ENCODE data around the gene MAGI1. TPM values are rescaled to one million over a fixed set of nuclear protein-coding genes. Genes with fewer than 3 reads are reported as not detected.
"Not testable (repeated sequence)": the region's sequence is repeated elsewhere in the genome, so short reads cannot be mapped to it uniquely, and the experiment has no call there.

The MAGI1 gene
- polyA plus RNA-seq, 2 donors, result 6.0 to 10.6 TPM

DNA sequence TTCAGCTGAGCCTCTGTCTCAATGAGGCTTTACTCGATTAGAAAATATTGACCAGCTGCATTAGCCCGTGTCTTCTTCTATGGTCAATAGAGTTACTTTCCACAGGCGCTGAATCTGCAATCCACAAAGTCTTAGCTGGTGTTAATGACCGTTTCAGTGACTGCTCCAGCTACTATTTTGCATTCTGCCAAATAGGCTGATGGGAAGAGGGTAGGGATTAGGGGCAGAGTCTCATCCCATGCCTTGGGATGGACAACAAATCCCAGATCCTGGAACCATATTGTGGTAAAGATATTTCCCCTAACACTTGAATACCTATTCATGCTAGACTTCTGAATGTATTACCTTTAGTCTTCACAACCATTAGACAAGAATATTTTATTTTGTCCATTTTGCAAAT, 29.5 kb upstream of the MAGI1 start:
- no peaks in the 10 kb centered on the region for H3K36me3 ChIP-seq (ENCODE audit: control insufficient read depth in 2 of 2, insufficient read depth in 2 of 2, low read length in 1 of 2)
- H3K4me1 ChIP-seq (ENCODE audit: control insufficient read depth in 2 of 2, insufficient read depth in 2 of 2, low read length in 1 of 2), result no peaks in the 10 kb centered on the region
- H3K9me3 ChIP-seq (ENCODE audit: control insufficient read depth in 2 of 2, insufficient read depth in 1 of 2, low read depth in 1 of 2, low read length in 1 of 2), result peaks cover 0 to 2% of the 10 kb centered on the region in 2 donors
- no peak overlapping the region for H3K27ac ChIP-seq (ENCODE audit: low read depth in 2 of 2, low read length in 1 of 2)
- no peak overlapping the region for H3K4me3 ChIP-seq (ENCODE audit: low read depth in 1 of 2, low read length in 2 of 2)
- H3K27me3 ChIP-seq (ENCODE audit: control insufficient read depth in 1 of 2, insufficient read depth in 2 of 2, low read length in 2 of 2), result no peaks in the 10 kb centered on the region
- WGBS, 2 donors, result 87 to 90% methylated on average over 4 of the region's 4 CpGs

DNA sequence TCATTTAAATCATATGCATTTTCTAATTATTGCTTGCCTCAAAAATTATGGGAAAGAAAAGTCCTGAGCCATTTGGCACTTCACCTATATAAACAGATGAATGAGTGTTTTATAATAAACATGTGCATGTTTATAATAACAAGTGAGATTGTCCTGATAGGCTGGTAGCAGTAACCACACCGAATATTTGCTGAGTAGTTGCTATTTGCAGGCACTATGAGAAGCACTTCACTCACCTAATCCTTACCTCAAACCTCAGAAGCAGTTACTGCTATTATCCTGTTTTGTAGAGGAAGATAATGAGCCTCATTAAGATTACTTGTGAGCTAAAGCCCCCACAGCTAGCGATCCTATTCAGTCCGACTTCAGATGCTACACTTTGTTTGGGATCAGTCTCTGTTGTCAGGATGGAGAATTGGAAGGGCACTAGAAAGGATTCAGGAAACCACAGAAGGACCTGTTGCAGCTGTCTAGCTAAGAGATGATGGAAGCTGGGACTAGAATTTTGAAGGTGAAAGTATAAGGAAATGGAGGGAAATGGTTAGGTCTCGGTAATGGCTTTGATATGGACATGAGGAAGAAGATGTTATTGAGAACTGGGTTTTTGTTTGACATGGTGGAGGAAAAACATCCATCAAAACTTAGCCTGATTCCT, 28.4 kb upstream of the MAGI1 start:
- Histone ChIP-seq H3K27ac (ENCODE audit: low read depth in 2 of 2, low read length in 1 of 2) (no peak overlapping the region), H3K4me1 (ENCODE audit: control insufficient read depth in 2 of 2, insufficient read depth in 2 of 2, low read length in 1 of 2) (no peaks in the 10 kb centered on the region), H3K36me3 (ENCODE audit: control insufficient read depth in 2 of 2, insufficient read depth in 2 of 2, low read length in 1 of 2) (no peaks in the 10 kb centered on the region), H3K9me3 (ENCODE audit: control insufficient read depth in 2 of 2, insufficient read depth in 1 of 2, low read depth in 1 of 2, low read length in 1 of 2) (peaks cover 0 to 2% of the 10 kb centered on the region in 2 donors), H3K27me3 (ENCODE audit: control insufficient read depth in 1 of 2, insufficient read depth in 2 of 2, low read length in 2 of 2) (no peaks in the 10 kb centered on the region), H3K4me3 (ENCODE audit: low read depth in 1 of 2, low read length in 2 of 2) (no peak overlapping the region)
- WGBS, 2 donors, result 69 to 75% methylated on average over 4 of the region's 4 CpGs

DNA sequence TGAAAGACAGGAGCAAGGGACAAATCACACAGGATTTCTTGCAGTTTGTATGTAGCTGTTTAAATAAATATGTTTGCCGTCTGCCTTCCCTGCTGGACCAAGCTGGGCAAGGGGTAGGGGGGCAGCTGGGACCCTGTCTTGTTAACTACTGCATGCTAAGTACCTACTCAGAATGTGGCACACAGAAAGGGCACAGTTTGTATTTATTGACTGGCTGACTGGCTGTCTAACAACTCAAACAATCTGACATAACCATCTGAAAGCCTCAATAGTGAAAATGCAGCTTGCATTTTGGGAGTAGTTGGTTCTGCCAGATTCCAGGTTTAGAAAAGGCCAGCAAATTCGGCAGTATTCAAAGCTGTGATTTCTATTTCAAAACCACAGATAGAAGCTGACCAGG, 16.6 kb upstream of the MAGI1 start:
- no peaks in the 10 kb centered on the region for H3K27me3 ChIP-seq (ENCODE audit: control insufficient read depth in 1 of 2, insufficient read depth in 2 of 2, low read length in 2 of 2)

DNA sequence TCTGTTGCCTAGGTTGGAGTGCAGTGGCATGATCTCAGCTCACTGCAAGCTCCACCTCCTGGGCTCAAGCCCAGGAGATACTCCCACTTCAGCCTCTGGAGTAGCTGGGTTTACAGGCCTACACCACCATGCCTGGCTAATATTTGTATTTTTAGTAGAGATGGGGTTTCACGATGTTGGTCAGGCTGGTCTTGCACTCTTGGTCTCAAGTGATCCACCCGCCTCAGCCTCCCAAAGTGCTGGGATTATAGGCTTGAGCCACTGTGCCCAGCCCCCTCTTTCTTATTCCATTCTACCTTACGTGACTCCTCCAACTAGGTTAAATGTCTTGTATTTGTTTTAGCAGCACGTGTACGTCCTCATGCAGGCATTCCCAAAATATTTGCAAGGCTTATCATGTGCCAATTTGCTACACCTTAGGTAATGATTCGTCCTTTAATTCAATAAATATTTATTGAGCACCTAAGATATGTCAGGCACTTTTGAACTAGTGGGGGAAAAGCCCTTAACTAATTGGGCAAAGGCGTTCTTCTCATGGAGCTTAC, 14.9 kb upstream of the MAGI1 start:
- H3K4me3 ChIP-seq (ENCODE audit: low read depth in 1 of 2, low read length in 2 of 2), result no peak overlapping the region
- H3K9me3 ChIP-seq (ENCODE audit: control insufficient read depth in 2 of 2, insufficient read depth in 1 of 2, low read depth in 1 of 2, low read length in 1 of 2), result no peaks in the 10 kb centered on the region
- H3K36me3 ChIP-seq (ENCODE audit: control insufficient read depth in 2 of 2, insufficient read depth in 2 of 2, low read length in 1 of 2), result no peaks in the 10 kb centered on the region
- no peaks in the 10 kb centered on the region for H3K27me3 ChIP-seq (ENCODE audit: control insufficient read depth in 1 of 2, insufficient read depth in 2 of 2, low read length in 2 of 2)
- 48 to 65% methylated on average over 7 of the region's 7 CpGs for WGBS, 2 donors
- H3K27ac ChIP-seq (ENCODE audit: low read depth in 2 of 2, low read length in 1 of 2), result no peak overlapping the region
- H3K4me1 ChIP-seq (ENCODE audit: control insufficient read depth in 2 of 2, insufficient read depth in 2 of 2, low read length in 1 of 2), result no peaks in the 10 kb centered on the region

More for the DNA sequence above, 16.6 kb upstream of the MAGI1 start:
- no peaks in the 10 kb centered on the region for H3K36me3 ChIP-seq (ENCODE audit: control insufficient read depth in 2 of 2, insufficient read depth in 2 of 2, low read length in 1 of 2)
- no peaks in the 10 kb centered on the region for H3K9me3 ChIP-seq (ENCODE audit: control insufficient read depth in 2 of 2, insufficient read depth in 1 of 2, low read depth in 1 of 2, low read length in 1 of 2)
- no peaks in the 10 kb centered on the region for H3K4me1 ChIP-seq (ENCODE audit: control insufficient read depth in 2 of 2, insufficient read depth in 2 of 2, low read length in 1 of 2)
- no peak overlapping the region for H3K27ac ChIP-seq (ENCODE audit: low read depth in 2 of 2, low read length in 1 of 2)
- no peak overlapping the region for H3K4me3 ChIP-seq (ENCODE audit: low read depth in 1 of 2, low read length in 2 of 2)
- WGBS, 2 donors, result 78 to 79% methylated on average over 2 of the region's 2 CpGs

DNA sequence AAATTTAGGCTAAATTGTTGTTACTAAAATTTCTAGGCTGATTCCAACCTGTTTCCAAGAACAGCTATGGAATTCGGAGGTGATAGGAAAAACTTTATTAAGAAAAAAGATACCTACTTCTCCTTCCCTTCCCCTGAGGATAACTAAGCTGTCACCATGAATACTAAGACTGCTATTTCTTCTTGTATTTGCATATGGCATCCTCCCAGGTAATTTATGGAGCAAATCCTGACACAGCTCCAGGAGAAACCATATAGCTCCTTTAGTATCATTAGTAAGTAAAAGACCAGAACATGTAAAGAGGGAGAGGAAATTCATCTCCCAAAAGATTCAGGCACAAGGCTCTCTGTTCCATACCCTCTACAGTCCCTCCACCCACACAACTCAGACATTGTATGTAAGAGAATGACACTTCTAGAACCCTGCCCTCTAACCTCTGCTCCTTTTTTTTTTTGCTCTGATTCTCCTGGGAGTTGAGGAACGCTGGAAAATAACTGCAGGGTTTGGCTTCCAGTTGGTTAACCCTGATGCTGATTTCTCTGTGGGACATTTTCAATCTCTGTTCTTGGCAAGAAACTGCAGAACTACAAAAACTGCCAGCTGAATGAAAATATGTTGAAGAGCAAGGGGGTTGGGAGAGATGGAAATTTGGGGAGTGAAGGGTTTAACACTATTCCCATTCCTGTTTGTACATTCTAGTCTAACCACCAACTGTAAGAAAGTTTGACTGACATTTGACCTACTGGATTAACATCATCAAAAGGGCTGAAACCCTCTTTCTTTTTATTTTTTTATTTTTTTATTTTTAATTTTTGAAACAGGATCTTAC, 14.2 kb upstream of the MAGI1 start:
- Histone ChIP-seq H3K4me1 (ENCODE audit: control insufficient read depth in 2 of 2, insufficient read depth in 2 of 2, low read length in 1 of 2) (no peaks in the 10 kb centered on the region), H3K27me3 (ENCODE audit: control insufficient read depth in 1 of 2, insufficient read depth in 2 of 2, low read length in 2 of 2) (no peaks in the 10 kb centered on the region), H3K9me3 (ENCODE audit: control insufficient read depth in 2 of 2, insufficient read depth in 1 of 2, low read depth in 1 of 2, low read length in 1 of 2) (no peaks in the 10 kb centered on the region), H3K4me3 (ENCODE audit: low read depth in 1 of 2, low read length in 2 of 2) (no peak overlapping the region), H3K27ac (ENCODE audit: low read depth in 2 of 2, low read length in 1 of 2) (no peak overlapping the region), H3K36me3 (ENCODE audit: control insufficient read depth in 2 of 2, insufficient read depth in 2 of 2, low read length in 1 of 2) (no peaks in the 10 kb centered on the region)
- 54 to 57% methylated on average over 2 of the region's 2 CpGs for WGBS, 2 donors

DNA sequence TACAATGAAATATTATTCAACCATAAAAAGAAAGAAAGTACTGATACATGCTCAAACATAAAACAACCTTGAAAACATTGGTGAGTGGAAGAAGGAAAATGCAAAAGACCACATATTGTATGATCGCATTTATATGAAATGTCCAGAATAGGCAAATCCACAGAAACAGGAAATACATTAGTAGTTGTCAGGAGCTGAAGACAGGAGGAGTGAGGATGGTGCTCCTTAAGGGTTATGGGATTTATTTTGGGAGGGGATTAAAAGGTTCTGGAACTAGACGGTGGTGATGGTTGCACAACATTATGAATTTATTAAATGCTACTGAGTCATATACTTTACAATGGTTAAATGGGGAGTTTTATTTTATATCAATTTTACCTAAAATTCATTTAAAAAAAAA, 12.1 kb upstream of the MAGI1 start:
- Histone ChIP-seq H3K4me1 (ENCODE audit: control insufficient read depth in 2 of 2, insufficient read depth in 2 of 2, low read length in 1 of 2) (no peaks in the 10 kb centered on the region), H3K27me3 (ENCODE audit: control insufficient read depth in 1 of 2, insufficient read depth in 2 of 2, low read length in 2 of 2) (no peaks in the 10 kb centered on the region), H3K27ac (ENCODE audit: low read depth in 2 of 2, low read length in 1 of 2) (no peak overlapping the region), H3K9me3 (ENCODE audit: control insufficient read depth in 2 of 2, insufficient read depth in 1 of 2, low read depth in 1 of 2, low read length in 1 of 2) (no peaks in the 10 kb centered on the region), H3K4me3 (ENCODE audit: low read depth in 1 of 2, low read length in 2 of 2) (no peak overlapping the region), H3K36me3 (ENCODE audit: control insufficient read depth in 2 of 2, insufficient read depth in 2 of 2, low read length in 1 of 2) (no peaks in the 10 kb centered on the region)
- 80 to 94% methylated on average over 2 of the region's 2 CpGs for WGBS, 2 donors

DNA sequence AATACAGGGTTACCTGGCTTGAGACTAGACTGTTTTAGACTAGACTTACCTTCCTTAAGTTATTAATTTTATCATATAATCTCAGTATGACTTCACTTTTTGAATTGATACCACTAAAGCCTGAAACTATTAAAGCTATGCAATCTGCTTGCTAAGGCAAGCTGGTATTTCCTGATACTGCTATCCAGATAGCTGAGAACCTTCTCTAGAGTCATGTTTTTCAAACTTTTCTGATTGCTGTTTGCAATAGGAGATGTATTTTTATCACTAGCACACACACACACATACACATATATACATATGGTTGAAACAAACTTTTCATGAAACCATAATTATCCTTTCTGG, 9.3 kb upstream of the MAGI1 start:
- Histone ChIP-seq H3K27me3 (ENCODE audit: control insufficient read depth in 1 of 2, insufficient read depth in 2 of 2, low read length in 2 of 2) (no peaks in the 10 kb centered on the region), H3K4me1 (ENCODE audit: control insufficient read depth in 2 of 2, insufficient read depth in 2 of 2, low read length in 1 of 2) (no peaks in the 10 kb centered on the region), H3K27ac (ENCODE audit: low read depth in 2 of 2, low read length in 1 of 2) (no peak overlapping the region), H3K9me3 (ENCODE audit: control insufficient read depth in 2 of 2, insufficient read depth in 1 of 2, low read depth in 1 of 2, low read length in 1 of 2) (no peaks in the 10 kb centered on the region), H3K4me3 (ENCODE audit: low read depth in 1 of 2, low read length in 2 of 2) (no peak overlapping the region), H3K36me3 (ENCODE audit: control insufficient read depth in 2 of 2, insufficient read depth in 2 of 2, low read length in 1 of 2) (no peaks in the 10 kb centered on the region)

DNA sequence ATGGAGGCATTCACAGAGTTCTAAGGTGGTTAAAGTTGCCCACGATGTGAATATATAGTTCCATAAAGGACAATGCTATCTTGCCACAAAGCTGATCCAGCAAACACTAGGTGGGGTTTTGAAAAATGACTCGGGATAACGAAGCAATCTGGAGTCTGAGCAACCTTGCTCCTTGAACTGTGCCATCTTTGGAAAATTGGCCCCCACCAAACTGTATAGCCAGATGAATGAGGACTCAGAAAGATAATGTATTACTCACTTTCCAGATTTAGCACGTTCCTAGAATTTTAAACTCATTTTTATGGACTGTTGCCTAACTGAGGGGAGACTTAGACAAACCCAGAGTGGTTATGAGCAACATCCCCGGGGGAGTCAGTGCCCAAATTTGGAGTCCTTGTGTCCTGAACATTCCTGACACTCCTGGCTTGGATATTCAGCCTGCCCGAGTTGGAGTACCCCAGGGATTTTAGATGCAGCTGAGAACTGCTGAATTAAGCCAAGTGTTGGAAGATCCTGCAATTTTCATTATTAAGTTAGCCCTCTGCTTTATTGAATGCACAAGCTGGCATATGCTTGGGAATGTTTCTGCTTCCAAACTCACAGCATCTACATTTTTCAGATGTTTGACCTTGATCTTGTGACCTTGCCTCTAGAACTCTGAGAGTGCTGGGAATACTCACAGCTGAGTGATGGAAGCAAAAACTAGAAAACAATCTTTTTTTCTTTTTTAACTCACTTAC, 8.8 kb upstream of the MAGI1 start:
- no peaks in the 10 kb centered on the region for H3K36me3 ChIP-seq (ENCODE audit: control insufficient read depth in 2 of 2, insufficient read depth in 2 of 2, low read length in 1 of 2)
- H3K27ac ChIP-seq (ENCODE audit: low read depth in 2 of 2, low read length in 1 of 2), result no peak overlapping the region
- no peaks in the 10 kb centered on the region for H3K27me3 ChIP-seq (ENCODE audit: control insufficient read depth in 1 of 2, insufficient read depth in 2 of 2, low read length in 2 of 2)
- no peaks in the 10 kb centered on the region for H3K9me3 ChIP-seq (ENCODE audit: control insufficient read depth in 2 of 2, insufficient read depth in 1 of 2, low read depth in 1 of 2, low read length in 1 of 2)
- H3K4me1 ChIP-seq (ENCODE audit: control insufficient read depth in 2 of 2, insufficient read depth in 2 of 2, low read length in 1 of 2), result no peaks in the 10 kb centered on the region
- 37 to 46% methylated on average over 6 of the region's 6 CpGs for WGBS, 2 donors
- H3K4me3 ChIP-seq (ENCODE audit: low read depth in 1 of 2, low read length in 2 of 2), result no peak overlapping the region

DNA sequence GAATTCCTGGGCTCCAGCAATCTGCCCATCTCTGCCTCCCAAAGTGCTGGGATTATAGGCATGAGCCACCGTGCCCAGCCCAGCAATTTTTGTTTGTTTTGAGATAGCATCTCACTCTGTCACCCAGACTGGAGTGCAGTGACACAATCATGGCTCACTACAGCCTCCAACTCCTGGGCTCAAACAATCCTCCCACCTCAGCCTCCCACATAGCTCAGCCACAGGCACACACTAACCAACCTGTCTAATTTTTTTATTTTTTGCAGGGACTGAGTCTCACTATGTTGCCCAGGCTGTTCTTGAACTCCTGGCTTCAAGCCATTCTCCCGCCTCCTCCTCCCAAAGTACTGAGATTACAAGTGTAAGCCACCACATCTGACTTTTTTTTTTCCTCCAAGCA, 7.6 kb upstream of the MAGI1 start:
- not testable (repeated sequence) for H3K27me3 ChIP-seq (ENCODE audit: control insufficient read depth in 1 of 2, insufficient read depth in 2 of 2, low read length in 2 of 2); H3K4me3 ChIP-seq (ENCODE audit: low read depth in 1 of 2, low read length in 2 of 2); H3K4me1 ChIP-seq (ENCODE audit: control insufficient read depth in 2 of 2, insufficient read depth in 2 of 2, low read length in 1 of 2); H3K36me3 ChIP-seq (ENCODE audit: control insufficient read depth in 2 of 2, insufficient read depth in 2 of 2, low read length in 1 of 2); H3K27ac ChIP-seq (ENCODE audit: low read depth in 2 of 2, low read length in 1 of 2); H3K9me3 ChIP-seq (ENCODE audit: control insufficient read depth in 2 of 2, insufficient read depth in 1 of 2, low read depth in 1 of 2, low read length in 1 of 2)
- 72 to 77% methylated on average over 2 of the region's 2 CpGs for WGBS, 2 donors
